Measurements from ENCODE around the gene NAALADL2. TPM values are rescaled to one million over a fixed set of nuclear protein-coding genes. Genes with fewer than 3 reads are reported as not detected.

Gene NAALADL2
- total RNA-seq, 1 experiment from 2014 or later: 1.6 TPM

GRCh38 chr3:175512700-175513099 is 653.6 kb downstream of the NAALADL2 start:
- no peak for DNase-seq
- no peak overlapping the region for H2AK5ac ChIP-seq (ENCODE audit: insufficient read length, low read length)
- no peaks in the 10 kb centered on the region for H3K27me3 ChIP-seq (ENCODE audit: insufficient read depth, low read length)
- H2BK5ac ChIP-seq (ENCODE audit: insufficient read length, low read length): no peak overlapping the region
- H3K23me2 ChIP-seq (ENCODE audit: insufficient read length, low read depth, low read length, poor library complexity, severe bottlenecking): no peaks in the 10 kb centered on the region
- no peak overlapping the region for H3K18ac ChIP-seq (ENCODE audit: insufficient read length, low read depth, low read length)
- H4K8ac ChIP-seq (replicated peaks; ENCODE audit: insufficient read length, low read depth, low read length): no peak overlapping the region
- H3K4me1 Mint-ChIP-seq: peaks cover 12 to 21% of the 10 kb centered on the region in 2 experiments
- no peak overlapping the region for H2AFZ ChIP-seq (ENCODE audit: low read length)
- H3K27me3 Mint-ChIP-seq (ENCODE audit: low read depth): no peaks in the 10 kb centered on the region
- no peak overlapping the region for H3K4me2 ChIP-seq (ENCODE audit: insufficient read depth, insufficient read length, low read length)
- no peak overlapping the region for H4K5ac ChIP-seq (ENCODE audit: insufficient read length, low read depth, low read length)
- no peak overlapping the region for H3K14ac ChIP-seq (ENCODE audit: insufficient read depth, low read length)
- H2BK20ac ChIP-seq (ENCODE audit: low read depth, low read length, poor library complexity, severe bottlenecking): no peak overlapping the region
- whole genome bisulfite sequencing (ENCODE audit: extremely low coverage, insufficient read length, low lambda C conversion rate): no CpG with 5 or more reads among the region's 2 CpGs
- H3K4me3 Mint-ChIP-seq: no peak overlapping the region
- H3T11ph ChIP-seq (ENCODE audit: low read length): no peak overlapping the region
- H3K27ac ChIP-seq (ENCODE audit: insufficient read length, low read depth, low read length): no peak overlapping the region
- H3K4me1 ChIP-seq (ENCODE audit: insufficient read depth, low read length): peaks cover 3% of the 10 kb centered on the region; the same call in 1 of the 2 replicates
- H4K91ac ChIP-seq (ENCODE audit: insufficient read length, low read depth, low read length): no peak overlapping the region
- H2BK12ac ChIP-seq (ENCODE audit: insufficient read length, low read depth, low read length): no peak overlapping the region
- H4K20me1 ChIP-seq (ENCODE audit: control insufficient read depth, insufficient read depth, insufficient read length): no peaks in the 10 kb centered on the region
- H3K9me3 Mint-ChIP-seq: no peaks in the 10 kb centered on the region
- H2BK15ac ChIP-seq (ENCODE audit: low read depth, low read length): no peak overlapping the region
- no peak overlapping the region for H3K56ac ChIP-seq (ENCODE audit: insufficient read length, low read depth, low read length)
- no peaks in the 10 kb centered on the region for H3K79me2 ChIP-seq (ENCODE audit: insufficient read depth, low read length)
- no peaks in the 10 kb centered on the region for H3K9me3 ChIP-seq (ENCODE audit: control insufficient read depth, low read depth, low read length)
- H3K36me3 Mint-ChIP-seq (ENCODE audit: insufficient read depth in 1 of 3, low read depth in 3 of 3): no peaks in the 10 kb centered on the region; a peak in 1 of 7 replicates
- H3K27ac Mint-ChIP-seq: peak overlapping the region in 1 of 3 experiments; percentile 82; a peak in 1 of 7 replicates
- no peak overlapping the region for H2BK120ac ChIP-seq (ENCODE audit: low read depth, low read length, poor library complexity, severe bottlenecking)
- no peak overlapping the region for H3K4ac ChIP-seq (ENCODE audit: low read depth, low read length)
- TF ChIP-seq CTCF (conservative IDR thresholded peaks at IDR 0.05): no peak
- H3K23ac ChIP-seq (ENCODE audit: insufficient read length, low read depth, low read length): no peak overlapping the region
- no peaks in the 10 kb centered on the region for H3K79me1 ChIP-seq (ENCODE audit: insufficient read depth, low read depth, low read length, poor library complexity, severe bottlenecking)
- no peak overlapping the region for H3K9ac ChIP-seq (ENCODE audit: extremely low read depth, insufficient read length, low read length)

Data from H9 (cell line).